ENCODE results near the gene SCMH1.

The SCMH1 gene

GRCh38 chr1:40980453-40981121 lies 261.5 kb downstream of the SCMH1 start:
- peak overlapping the region; percentile 68 for H3K4me3 ChIP-seq (ENCODE audit: low read depth, low read length)

- peak overlapping the region; percentile 68 for H3K4me3 ChIP-seq (ENCODE audit: low read depth, low read length)
Measured at GRCh38 chr1:40980068-40980452, 262.0 kb downstream of the SCMH1 start.

- H3K4me3 ChIP-seq (ENCODE audit: low read depth, low read length), result peak within 1 kb of the TSS; percentile 68
Measured at GRCh38 chr1:40979241-40980067, 262.7 kb downstream of the SCMH1 start, which contains the start of gene CTPS1. TSS of gene CTPS1 (plus strand) at chr1:40979696. CDS start at chr1:40983291, 3,595 bp downstream.

- peak overlapping the region; percentile 39 for H3K4me3 ChIP-seq (ENCODE audit: low read depth, low read length)
Measured at GRCh38 chr1:40978886-40979240, 263.2 kb downstream of the SCMH1 start.

GRCh38 chr1:40977716-40978115 lies 264.4 kb downstream of the SCMH1 start:
- no peak overlapping the region for H3K4me3 ChIP-seq (ENCODE audit: low read depth, low read length)
